Activated T-cell treated with anti-CD3 and anti-CD28 coated beads for 1 hour (primary cell): ENCODE results near the gene GLYATL1.

Experiments
- DNase-seq: peaks from one replicate; pipeline ENCODE4 v3.0.0-alpha.2; 2020; ENCODE audit warnings: low read depth

The GLYATL1 gene

DNA sequence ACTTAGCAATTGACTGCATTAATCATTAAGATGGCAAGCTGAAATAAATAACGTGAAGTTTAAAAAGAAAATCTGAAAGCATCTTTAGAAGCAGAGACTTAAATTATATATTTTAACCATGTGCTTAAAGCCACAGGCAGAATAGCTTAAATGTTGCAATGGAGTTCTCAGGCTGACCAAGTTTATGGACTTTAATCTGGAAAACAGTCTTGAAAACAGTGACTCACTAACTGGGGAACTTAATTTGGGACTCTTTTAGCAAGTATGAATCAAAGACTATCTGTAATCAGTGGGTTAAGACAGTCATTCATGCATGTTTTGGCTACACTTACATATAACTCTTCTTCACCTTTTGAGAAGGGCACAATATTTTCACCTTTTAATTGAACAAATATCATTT is 12.6 kb upstream of the GLYATL1 start:
- no peak for DNase-seq

DNA sequence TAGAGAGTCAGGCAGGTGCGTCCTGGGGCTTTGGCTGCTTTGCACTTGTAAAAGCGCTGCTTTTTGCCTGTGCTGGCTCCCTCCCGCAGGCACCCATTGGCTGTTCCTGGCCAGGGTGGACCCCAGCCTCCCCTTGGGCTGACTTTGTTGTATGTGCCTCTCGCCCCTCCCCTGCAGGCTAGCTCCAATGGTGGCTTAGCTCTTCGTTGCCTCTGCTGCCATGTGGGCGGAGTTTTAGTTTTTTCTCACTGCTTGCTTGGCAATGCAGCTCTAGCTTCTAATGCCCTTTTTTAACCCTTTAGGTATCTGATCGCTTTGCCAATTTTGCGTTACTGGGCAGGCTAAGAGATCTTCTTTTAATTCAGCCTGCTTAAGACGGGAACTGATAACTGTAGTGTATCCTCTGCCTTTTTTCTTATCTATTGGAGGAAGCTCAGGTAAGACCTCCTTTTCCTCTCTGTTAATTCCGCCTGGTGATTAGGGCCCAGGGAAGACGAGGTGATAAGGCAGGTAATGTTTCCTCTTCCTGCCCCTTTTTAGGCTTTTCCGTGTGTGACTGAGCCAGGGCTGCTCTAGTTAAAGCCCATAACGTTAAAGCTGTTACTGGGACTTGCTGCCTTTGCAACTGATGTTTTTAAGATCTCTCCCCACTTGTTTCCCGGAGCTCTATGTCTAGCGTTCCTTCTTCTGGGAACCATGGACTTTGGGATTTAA is 11.7 kb upstream of the GLYATL1 start:
- DNase-seq = no peak

DNA sequence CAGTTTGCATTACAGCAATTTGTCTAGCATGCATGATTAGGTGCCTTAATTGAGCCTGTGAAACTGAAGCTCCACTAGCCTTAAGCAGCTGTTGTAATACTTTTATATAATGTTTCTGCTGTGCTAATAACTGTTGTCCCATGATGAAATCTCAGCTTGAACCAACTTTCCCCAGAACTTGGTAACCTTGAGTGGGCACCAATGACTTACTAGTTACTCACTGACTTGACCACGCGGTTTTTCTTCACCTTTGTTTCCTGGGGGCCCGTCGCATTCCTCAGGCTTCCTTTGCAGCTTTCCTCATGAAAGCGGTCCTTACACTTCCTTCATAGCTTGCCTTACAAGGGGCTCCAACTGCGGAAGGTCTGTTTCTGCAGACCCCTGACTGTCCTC is 11.2 kb upstream of the GLYATL1 start:
- DNase-seq = no peak

DNA sequence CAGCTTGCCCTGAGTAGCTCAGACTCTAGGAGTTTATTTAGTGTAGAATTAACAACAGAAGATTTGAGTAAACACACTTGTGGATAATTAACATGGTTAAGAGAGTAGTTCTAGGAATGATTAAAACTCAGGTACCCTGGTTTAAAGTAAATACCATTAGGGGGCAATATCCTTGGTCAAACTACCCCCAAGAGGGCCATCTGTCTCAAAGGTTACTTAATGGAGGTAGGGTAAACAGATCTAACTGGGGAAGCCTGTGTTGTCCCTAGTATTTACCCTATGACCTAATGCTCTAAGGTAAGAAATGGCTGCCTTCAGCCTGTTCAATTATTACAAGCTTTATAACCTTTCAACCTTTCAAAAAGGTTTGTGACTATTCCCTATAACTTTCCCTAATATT is 10.6 kb upstream of the GLYATL1 start:
- DNase-seq = no peak

DNA sequence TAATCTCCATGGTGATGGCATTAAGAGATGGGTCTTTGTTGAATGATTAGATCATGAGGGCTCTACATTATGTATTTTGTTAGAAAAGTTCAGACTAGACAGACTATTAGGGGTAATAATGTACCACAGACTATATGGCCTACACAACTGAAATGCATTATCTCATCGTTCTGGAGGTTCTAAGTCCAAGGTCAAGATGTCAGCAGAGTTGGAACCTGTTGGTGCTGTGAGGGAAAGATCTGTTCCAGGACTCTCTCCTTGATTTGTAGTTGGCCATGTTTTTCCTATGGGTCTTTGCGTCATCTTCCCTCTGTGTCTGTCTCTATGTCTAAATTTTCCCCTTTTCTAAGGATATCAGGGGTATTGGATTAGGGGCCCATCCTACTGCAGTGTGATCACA is 8.4 kb upstream of the GLYATL1 start:
- no peak for DNase-seq

DNA sequence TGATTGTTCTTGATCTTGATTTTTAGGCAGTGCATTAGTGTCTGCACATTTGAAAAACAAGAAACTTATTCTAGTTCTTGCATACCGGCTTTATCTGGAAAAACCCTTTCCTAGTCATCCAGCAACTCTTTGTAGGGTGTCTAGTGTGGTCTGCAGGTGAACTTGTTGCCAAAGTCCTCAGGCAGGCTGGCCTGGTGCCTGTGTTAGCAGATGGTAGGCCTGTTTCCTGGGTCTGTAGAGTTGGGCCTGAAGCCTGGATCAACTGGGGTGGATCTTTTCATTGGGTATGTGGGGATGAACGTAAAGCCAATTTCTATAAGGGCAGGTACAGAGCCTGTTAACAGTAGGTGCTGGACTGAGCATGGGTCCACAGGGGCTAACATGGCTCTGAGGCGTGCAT is 5.6 kb upstream of the GLYATL1 start:
- DNase-seq = no peak

DNA sequence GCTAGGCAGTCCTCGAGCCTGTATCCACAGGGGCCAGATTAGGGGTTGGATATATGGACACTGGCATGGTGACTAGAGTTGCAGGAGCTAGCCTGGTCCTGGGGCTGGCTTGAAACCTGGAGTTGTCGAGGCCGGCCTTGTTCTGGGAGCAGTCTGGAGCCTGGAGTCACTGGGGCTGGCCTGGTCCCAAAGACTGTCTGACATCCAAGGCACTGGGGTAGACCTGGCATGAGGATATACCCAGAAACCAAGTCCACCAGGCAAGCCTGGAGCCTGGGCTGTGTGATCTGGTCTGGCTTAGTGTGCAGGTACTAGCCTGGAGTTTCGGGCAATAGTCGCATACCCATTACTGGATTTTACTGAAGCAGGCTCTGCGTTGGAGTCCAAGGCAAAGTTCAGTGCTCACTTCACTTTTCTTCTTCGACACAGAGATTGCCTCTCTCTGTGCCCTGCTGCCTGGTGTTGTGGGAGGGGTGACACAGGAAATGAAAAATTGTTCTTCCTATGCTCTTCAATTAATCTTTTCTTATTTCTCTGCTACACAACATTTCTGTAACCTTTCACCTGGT is 4.3 kb upstream of the GLYATL1 start:
- DNase-seq = no peak

DNA sequence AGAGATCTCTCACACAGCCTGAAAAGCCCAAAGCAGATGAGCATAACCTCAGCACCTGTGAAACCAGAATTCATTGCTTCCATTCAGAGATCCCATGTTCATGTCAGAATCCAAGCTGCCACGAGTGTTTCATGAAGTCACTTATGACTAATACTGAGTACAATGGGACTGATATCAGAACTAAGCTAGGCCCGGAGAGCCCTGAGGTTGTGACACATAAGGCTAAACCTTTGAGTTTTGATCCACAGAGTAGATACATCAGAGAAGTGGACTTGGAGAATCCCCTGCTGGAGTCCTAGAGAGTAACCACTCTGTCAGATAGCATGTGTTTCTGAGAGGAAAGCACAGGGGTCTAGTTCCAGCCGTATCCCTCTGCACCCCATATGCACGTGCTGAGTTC is 890 bp upstream of the GLYATL1 start:
- no peak for DNase-seq

DNA sequence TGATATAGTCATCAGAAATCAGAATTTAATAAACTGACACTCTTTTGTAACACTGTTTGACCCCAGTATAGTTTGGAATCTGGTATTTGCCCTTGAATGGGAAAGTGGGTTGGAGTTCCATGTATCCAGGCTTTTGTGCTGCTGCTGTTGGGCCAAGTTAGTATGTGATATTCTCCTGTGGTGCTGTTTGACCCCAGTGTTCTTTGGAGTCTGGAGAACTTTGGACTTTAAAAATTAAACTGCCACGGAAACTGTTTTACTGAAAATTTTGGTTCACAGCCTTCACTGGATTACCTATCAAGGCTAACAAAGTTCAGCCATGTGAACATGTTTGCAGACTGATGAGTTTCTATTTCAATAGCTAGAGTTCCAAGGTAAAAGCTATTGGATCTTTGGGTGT is 740 bp downstream of the GLYATL1 start:
- DNase-seq = no peak

DNA sequence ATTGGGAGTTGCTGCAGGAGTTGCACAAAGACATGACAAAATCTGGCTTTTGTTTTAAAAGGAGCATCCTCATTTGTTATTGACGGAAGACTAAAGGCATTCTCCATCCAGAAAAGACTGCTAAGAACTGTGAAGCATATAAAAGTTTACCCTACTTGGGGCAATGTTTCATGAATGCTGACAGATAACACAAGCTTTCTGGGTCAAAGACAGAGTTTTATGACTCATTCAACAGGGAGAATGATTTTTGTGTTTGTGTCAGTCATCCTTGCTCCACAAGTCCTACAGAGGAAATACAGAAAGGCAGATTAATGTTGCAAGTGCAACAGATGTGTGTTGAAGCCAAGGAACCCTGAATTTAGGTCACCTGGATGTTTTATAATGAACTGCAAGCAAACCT is 2.5 kb downstream of the GLYATL1 start:
- no peak for DNase-seq

DNA sequence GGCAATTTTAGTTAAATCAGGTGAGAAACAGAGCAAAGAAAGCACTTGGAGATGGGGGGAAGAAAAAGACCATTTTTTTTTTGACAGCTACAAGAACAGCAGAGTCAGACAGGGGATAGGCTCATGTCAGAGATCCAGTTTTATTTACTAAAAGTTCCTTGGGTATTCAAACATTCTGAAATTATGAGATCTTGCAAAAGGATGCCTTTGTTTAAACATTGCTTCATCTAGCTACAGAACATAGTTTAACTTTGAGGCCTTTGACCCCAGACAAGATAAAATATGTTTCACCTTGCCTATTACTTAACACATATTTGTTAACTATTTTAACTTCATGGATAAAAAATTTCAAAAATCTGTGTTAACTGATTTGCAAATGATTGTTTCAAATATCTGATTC is 6.4 kb downstream of the GLYATL1 start:
- no peak for DNase-seq

DNA sequence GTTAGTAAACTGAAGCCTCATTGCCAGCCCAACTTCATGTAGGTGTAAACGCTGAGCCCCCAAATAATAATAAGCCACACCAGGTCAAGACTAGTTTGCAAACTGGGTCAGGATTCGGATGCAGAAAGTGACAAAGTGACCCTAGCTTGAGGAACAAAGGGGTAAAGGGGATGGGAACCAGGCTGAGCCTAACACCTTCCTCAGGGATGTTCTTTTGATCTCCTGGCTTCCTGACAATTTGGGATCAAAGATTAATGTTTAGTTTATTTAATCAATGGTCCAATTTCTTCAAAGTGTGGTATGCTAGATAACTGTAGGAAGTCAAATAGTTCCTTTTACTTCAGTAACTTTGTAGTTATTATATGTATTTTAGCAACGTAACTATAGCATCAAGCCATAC is 9.9 kb downstream of the GLYATL1 start:
- DNase-seq = no peak

DNA sequence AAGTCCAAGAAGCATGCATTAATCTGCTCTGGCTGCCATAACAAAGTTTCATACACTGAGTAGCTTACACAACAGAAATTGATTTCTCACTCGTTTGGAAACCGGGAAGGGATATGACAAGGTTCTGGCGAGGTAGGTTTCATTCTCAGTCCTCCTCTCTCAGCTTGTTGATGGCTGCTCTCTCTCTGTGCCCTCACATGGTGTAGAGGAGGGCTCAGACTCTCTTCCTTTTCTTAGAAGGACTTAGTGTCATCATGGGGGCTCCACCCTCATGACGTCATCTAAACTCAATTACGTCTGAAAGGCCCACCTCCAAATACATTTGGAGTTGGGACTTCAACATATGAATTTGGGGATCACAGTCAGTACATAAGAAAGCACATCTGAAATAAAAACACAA is 18.6 kb downstream of the GLYATL1 start:
- DNase-seq = no peak

DNA sequence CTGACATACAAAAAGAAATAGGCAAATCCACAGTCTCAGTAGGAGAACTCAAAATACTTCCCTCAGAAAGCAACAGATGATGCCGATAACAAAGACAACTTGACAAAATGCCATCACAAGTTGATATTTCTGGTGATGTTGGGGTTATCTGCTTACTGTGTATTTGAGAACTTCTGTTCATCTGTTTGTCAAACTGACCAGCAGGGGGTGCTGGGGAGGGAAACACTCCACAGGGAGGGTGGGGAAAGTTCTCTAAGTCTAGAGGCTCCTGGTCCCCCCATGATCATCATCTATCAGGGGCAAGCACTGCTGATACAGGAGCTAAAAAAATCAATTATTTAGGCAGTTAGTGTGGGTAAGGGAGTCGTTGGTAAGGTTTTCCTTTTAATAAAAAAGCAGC is 19.2 kb downstream of the GLYATL1 start:
- DNase-seq = peak; percentile 5

DNA sequence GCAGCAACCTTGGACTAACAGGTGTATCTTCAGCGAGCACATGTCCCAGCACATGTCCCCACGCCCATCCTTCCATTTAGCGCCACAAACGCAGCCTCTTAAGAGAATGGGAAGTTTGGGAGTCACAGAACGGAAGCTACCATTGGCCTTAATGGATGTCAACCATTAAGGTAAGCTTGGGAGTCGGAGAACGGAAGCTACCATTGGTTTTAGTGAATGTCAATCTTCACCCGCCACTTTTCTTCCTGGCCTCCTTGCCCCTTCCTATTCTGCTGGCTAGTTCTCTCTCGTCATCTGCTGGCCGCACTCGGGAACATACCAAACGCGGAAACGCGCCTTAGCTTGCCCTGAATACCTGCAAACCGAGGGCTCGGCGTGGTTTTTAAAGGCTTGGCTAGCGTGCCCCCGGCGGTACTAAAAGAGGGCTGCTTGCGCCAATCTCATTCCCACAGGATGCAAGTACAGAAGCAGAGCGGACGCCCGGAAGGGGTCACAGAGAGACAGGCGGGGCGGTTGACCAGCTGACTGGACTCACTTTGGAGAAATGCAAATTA is 24.3 kb downstream of the GLYATL1 start:
- DNase-seq = no peak

DNA sequence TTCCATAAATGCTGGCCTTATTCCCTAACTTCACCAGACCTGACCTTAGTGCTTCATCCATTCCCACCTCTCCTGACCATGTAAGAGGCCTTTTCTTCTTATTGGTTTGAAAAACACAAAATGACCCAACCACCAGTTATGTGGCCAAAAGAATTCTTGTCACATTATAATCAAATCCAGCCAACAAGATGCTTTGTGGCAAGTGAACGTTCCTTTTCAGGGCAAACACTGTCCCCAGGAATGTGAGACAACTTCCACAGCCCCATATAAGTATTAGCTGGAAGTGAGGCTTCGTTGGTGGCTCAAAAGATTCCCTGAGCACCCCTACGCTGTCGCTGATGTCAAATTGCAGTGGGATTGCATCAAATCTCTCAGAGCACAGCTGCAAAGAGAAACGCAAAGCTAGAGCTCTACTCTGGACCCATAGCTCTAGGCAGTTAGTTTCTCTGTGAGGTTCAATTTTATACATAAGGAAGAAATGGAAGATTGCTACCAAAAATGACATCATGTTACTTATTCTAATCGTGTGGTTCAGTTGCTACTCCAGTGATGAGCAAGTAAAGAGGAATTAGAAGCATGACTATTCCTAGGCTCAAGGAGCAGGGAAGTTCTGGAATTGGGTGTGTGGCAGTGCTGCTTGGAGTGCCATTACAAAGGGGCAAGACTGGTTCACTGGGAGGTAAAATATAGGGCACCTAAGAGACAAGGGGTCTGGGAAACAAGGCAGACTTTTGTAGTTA is 26.1 kb downstream of the GLYATL1 start:
- DNase-seq = no peak

DNA sequence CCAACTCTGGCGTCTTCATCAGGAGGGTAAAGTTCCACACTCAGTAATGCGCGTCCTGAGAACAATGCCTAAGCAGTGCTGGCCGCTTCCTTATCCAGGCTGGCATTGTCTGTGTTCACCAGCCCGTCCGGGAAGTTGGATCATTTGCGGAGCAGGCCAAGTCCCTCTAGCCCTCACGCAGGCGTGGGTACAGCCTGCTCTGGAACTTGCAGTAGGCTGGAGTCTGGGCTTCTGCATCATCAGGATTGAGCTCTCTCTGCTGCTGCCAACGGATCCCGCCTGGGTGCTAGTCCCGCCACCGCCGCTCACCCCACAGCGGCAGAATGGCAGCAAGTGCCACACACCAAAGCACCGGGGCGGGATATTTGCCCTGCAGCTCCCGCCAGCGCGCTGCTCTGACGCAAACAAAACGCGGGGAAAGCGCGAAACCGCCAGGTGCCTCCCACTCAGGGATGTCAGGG is 29.0 kb downstream of the GLYATL1 start:
- DNase-seq = no peak

DNA sequence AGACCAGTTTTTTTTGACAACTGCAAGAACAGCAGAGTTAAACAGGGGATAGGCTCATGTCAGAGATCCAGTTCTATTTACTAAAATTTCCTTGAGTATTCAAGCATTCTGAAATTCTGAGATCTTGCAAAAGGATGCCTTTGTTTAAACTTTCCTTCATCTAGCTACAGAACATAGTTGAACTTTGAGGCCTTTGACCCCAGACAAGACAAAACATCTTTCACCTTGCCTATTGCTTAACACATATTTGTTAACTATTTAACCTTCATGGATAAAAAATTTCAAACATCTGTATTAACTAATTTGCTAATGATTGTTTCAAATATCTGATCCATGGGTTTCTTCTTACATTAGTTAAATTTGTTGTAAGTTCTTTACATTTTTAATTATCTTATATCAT is 38.2 kb downstream of the GLYATL1 start:
- no peak for DNase-seq

DNA sequence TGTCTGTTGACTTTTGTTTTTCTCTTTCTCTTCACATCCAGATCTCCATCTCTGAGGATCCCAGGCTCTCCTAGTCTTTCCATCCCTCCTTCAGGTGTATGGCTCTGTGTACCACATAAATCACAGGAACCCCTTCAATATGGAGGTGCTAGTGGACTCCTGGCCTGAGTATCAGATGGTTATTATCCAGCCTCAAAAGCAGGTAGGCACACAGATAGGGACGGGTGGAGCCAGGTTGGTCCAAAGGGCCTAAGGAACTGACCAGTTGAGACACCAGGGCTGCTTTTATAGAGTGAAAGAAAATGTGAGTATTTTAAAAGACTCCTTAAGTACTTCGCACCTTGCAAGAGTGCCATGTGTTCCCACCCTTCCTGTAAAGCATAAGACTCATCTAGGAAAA is 39.9 kb downstream of the GLYATL1 start:
- no peak for DNase-seq

DNA sequence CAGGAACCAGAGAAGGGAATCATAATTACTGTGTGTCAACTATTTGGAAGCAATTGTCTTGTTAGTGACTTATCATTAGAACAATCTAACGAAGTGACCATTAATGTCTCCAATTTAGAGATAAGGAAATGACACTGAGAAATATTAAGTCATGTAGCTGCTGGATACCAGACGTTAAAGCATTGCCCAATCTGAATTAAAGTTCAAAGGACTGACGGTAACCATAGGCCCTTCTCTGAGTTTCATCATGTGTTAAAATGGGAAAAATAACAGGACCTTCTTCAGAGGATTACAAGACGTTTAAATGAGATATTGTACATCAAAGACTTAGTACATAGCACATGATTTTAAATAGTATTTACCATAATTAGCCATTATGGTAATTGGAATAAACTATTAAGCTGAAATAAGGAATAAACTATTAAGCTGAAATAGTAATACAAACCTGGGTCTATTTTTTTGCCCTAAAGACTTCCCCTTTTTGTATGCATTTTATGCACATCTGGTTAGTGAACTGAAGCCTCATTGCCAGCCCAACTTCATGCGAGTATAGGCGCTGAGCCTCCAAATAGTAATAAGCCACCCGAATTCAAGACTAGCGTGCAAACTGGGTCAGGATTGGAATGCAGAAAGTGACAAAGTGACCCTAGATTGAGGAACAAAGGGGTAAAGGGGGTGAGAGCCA is 41.0 kb downstream of the GLYATL1 start:
- DNase-seq = no peak

DNA sequence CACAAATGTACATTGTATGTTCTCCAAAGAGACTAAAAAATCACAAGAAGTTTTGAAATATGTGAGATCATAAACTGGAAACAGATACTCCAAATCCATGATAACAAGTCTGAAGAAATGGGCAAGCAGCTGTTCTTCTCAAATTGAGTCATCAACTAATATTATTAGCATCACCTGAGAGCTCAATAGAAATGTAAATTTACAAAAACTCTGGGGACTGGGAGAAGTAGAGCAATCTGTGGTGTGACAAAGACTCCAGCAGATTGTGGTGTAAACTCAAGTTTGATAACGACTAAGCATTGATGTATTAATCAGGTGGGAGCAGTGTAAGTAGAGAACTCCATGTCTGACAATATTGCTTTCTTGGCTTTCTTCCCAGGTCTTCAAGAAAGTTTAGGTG is 53.2 kb downstream of the GLYATL1 start:
- no peak for DNase-seq

DNA sequence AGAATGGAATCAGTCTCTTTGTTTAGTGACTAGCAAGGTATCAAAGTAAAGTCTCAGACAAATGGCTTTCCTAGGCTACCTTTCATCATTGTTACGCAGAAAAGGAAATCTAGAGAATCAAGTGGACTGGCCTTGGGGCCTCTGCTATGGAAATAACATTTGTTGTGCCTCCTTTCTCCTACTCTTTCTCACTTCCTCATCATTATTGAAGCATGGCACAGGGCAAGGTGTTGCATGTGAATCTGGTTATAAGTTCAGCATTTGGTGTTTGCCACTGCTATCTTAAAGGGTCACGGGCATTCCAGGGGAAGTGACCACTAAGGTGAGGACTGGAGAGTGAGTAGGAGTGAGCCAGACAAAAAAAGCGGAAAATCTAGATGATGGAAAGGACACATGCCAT is 54.9 kb downstream of the GLYATL1 start:
- no peak for DNase-seq
